HepG2 (cell line): ENCODE data around the gene DDRGK1. TPM values are rescaled to one million over a fixed set of nuclear protein-coding genes. Genes with fewer than 3 reads are reported as not detected.

Source experiments
- BCL3 ChIP-seq: sonication (generic); formaldehyde crosslinking; IDR thresholded peaks from 2 replicates; pipeline ENCODE4 v1.5.1; 2020; ENCODE audit warnings: mild to moderate bottlenecking, missing genetic modification reagents, moderate library complexity
- CBX5 ChIP-seq: sonication (generic); formaldehyde crosslinking; IDR thresholded peaks from 2 replicates; pipeline ENCODE4 v1.4.0; 2020; ENCODE audit warnings: missing genetic modification reagents, borderline replicate concordance
- ESRRA ChIP-seq: sonication (generic); formaldehyde crosslinking; IDR thresholded peaks from 2 replicates; pipeline ENCODE4 v1.5.1; 2020; ENCODE audit warnings: mild to moderate bottlenecking, low read depth, missing genetic modification reagents
- FOXA1 ChIP-seq, 2 experiments: fragments of 450-650 bp in 1 of 2; sonication (generic) in 1 of 2; formaldehyde crosslinking in 1 of 2; IDR thresholded peaks; 2 replicates each; pipeline versions ENCODE4 v1.4.0 to v1.6.1; 2016 to 2020; ENCODE audit warnings: missing genetic modification reagents in 1 of 2
- HNF4G ChIP-seq, 2 experiments: sonication (generic) in 1 of 2; formaldehyde crosslinking in 1 of 2; IDR thresholded peaks; 2 replicates each; pipeline versions ENCODE4 v1.4.0 to v1.6.1; 2011 to 2020; ENCODE audit warnings: borderline replicate concordance in 2 of 2, low read depth in 2 of 2, mild to moderate bottlenecking in 2 of 2, low read length in 1 of 2, missing genetic modification reagents in 1 of 2, moderate library complexity in 1 of 2
- JDP2 ChIP-seq: sonication (generic); formaldehyde crosslinking; IDR thresholded peaks from 2 replicates; pipeline ENCODE4 v1.8.1; 2022; ENCODE audit warnings: missing genetic modification reagents, borderline replicate concordance
- NR0B2 ChIP-seq: sonication (generic); formaldehyde crosslinking; IDR thresholded peaks from 2 replicates; pipeline ENCODE4 v1.4.0; 2020; ENCODE audit warnings: mild to moderate bottlenecking, missing genetic modification reagents
- PAWR ChIP-seq: sonication (generic); formaldehyde crosslinking; IDR thresholded peaks from 2 replicates; pipeline ENCODE4 v1.4.0; 2020; ENCODE audit warnings: missing genetic modification reagents, mild to moderate bottlenecking, borderline replicate concordance
- PRPF4 ChIP-seq: fragments of 200-400 bp; formaldehyde crosslinking; IDR thresholded peaks from 2 replicates; pipeline ENCODE4 v1.6.1; 2016; ENCODE audit warnings: low read length, low read depth; ENCODE audit not compliant: poor library complexity, severe bottlenecking
- SKIL ChIP-seq: sonication (generic); formaldehyde crosslinking; IDR thresholded peaks from 2 replicates; pipeline ENCODE4 v1.8.0; 2022; ENCODE audit warnings: missing genetic modification reagents, mild to moderate bottlenecking, moderate library complexity, borderline replicate concordance
- ZBTB20 ChIP-seq: sonication (generic); formaldehyde crosslinking; IDR thresholded peaks from 2 replicates; pipeline ENCODE4 v1.8.1; 2023; ENCODE audit warnings: missing genetic modification reagents, low read depth, mild to moderate bottlenecking, borderline replicate concordance
- ZBTB43 ChIP-seq: sonication (generic); formaldehyde crosslinking; conservative IDR thresholded peaks from 2 replicates; pipeline ENCODE4 v1.4.0; 2020; ENCODE audit warnings: missing genetic modification reagents
- ZFP41 ChIP-seq: sonication (generic); formaldehyde crosslinking; IDR thresholded peaks from 2 replicates; pipeline ENCODE4 v1.4.0; 2020; ENCODE audit warnings: mild to moderate bottlenecking, missing genetic modification reagents, borderline replicate concordance
- ZNF143 ChIP-seq: sonication (generic); formaldehyde crosslinking; IDR thresholded peaks from 2 replicates; pipeline ENCODE4 v1.4.0; 2020; ENCODE audit warnings: missing genetic modification reagents
- ZNF18 ChIP-seq: sonication (generic); formaldehyde crosslinking; IDR thresholded peaks from 2 replicates; pipeline ENCODE4 v1.8.0; 2022; ENCODE audit warnings: mild to moderate bottlenecking, missing genetic modification reagents; ENCODE audit not compliant: insufficient replicate concordance
- ZNF564 ChIP-seq: sonication (generic); formaldehyde crosslinking; IDR thresholded peaks from 2 replicates; pipeline ENCODE4 v1.8.1; 2023; ENCODE audit warnings: mild to moderate bottlenecking, missing genetic modification reagents
- ZNF589 ChIP-seq: sonication (generic); formaldehyde crosslinking; conservative IDR thresholded peaks from 2 replicates; pipeline ENCODE4 v1.8.0; 2022; ENCODE audit warnings: mild to moderate bottlenecking, moderate library complexity, missing genetic modification reagents
- ZNF672 ChIP-seq: sonication (generic); formaldehyde crosslinking; IDR thresholded peaks from 2 replicates; pipeline ENCODE4 v1.8.1; 2022; ENCODE audit warnings: missing genetic modification reagents
- ZNF766 ChIP-seq: sonication (generic); formaldehyde crosslinking; IDR thresholded peaks from 2 replicates; pipeline ENCODE4 v1.5.0; 2020; ENCODE audit warnings: missing genetic modification reagents, borderline replicate concordance
- ZNF776 ChIP-seq: sonication (generic); formaldehyde crosslinking; IDR thresholded peaks from 2 replicates; pipeline ENCODE4 v1.4.0; 2020; ENCODE audit warnings: mild to moderate bottlenecking, missing genetic modification reagents
- polyA plus RNA-seq, 8 experiments: library from polyadenylated mRNA; depleted of rRNA in 3 of 8; stranded (reverse) in 7 of 8; unstranded in 1 of 8; fragments of >200 nt; fragmentation: Illumina TruSeq in 4 of 8; extraction: Trizol in 4 of 8; gene quantifications; 2 replicates each; pipeline versions ENCODE4 v1.2.1 to v1.2.3, GENCODE V29; 2011 to 2016; ENCODE audit warnings: low read depth in 4 of 8, missing spikeins in 1 of 8, mixed read lengths in 1 of 8; ENCODE audit not compliant: insufficient read depth in 1 of 8
- total RNA-seq, 5 experiments: library from RNA; depleted of rRNA; stranded (reverse); fragments of >200 nt; fragmentation: Illumina TruSeq; extraction: Trizol; gene quantifications; 2 replicates each; pipeline ENCODE4 v1.2.3, GENCODE V29; 2016; ENCODE audit warnings: low read depth in 1 of 5

Gene DDRGK1
- total and polyA plus RNA-seq, 2 of the 13 experiments (the other 11 are each of a cell fraction or from before 2014, with no cell fraction given): 96.7 to 149 TPM

- TF ChIP-seq SKIL (CRISPR knock-in tag): peak; percentile 69
- TF ChIP-seq ZNF143 (CRISPR knock-in tag): no peak
- TF ChIP-seq BCL3 (CRISPR knock-in tag): no peak; the same call in 1 of the 2 replicates
- peak; percentile 85; the same call in 1 of the 2 replicates for TF ChIP-seq ZFP41
- peak; percentile 40; the same call in 1 of the 2 replicates for TF ChIP-seq NR0B2 (CRISPR knock-in tag)
- TF ChIP-seq CBX5 (CRISPR knock-in tag): peak; percentile 46; the same call in 1 of the 2 replicates
- TF ChIP-seq ZBTB43 (CRISPR knock-in tag): peak; percentile 22; the same call in 1 of the 2 replicates
- TF ChIP-seq PRPF4: no peak
- TF ChIP-seq HNF4G (IDR thresholded peaks at IDR 0.05; ENCODE audit: borderline replicate concordance, low read depth, low read length): no peak
- TF ChIP-seq HNF4G (CRISPR knock-in tag; IDR thresholded peaks at IDR 0.05; ENCODE audit: borderline replicate concordance, low read depth): 0 out of 2 replicates have a peak, but pooled peaks have one; percentile 26
- no peak for TF ChIP-seq ZNF672
- TF ChIP-seq ZNF776 (CRISPR knock-in tag): peak; percentile 29; the same call in 1 of the 2 replicates
- no peak for TF ChIP-seq ZNF589
- TF ChIP-seq ZNF18 (CRISPR knock-in tag): no peak
- TF ChIP-seq ZNF564: no peak
- no peak; the same call in 1 of the 2 replicates for TF ChIP-seq JDP2 (CRISPR knock-in tag)
- no peak for TF ChIP-seq FOXA1 (IDR thresholded peaks at IDR 0.05)
- TF ChIP-seq FOXA1 (CRISPR knock-in tag; IDR thresholded peaks at IDR 0.05): no peak; the same call in 1 of the 2 replicates
- TF ChIP-seq PAWR (CRISPR knock-in tag): no peak
- peak; percentile 2; the same call in 1 of the 2 replicates for TF ChIP-seq ZNF766
- TF ChIP-seq ESRRA (CRISPR knock-in tag): 0 out of 2 replicates have a peak, but pooled peaks have one; percentile 9
- no peak for TF ChIP-seq ZBTB20 (CRISPR knock-in tag)
These were observed 31.4 kb downstream of the DDRGK1 start, which contains the start of gene LZTS3 (continued) for GRCh38 chr20:3172933-3173609.
